Tibial artery (tissue), 4 donors: ENCODE results near the gene PINK1.

ENCODE experiments used
- DNase-seq, 2 donors: peaks; one replicate each; pipeline ENCODE4 v3.0.0-alpha.2; 2019
- H3K27ac ChIP-seq, 2 donors: fragments of 200-600 bp; sonication (generic) in 1 of 2; 1 replicate in 1 of 2; 2 replicates in 1 of 2; pipeline ENCODE4 v1.5.1; 2018 to 2019; ENCODE audit warnings: mild to moderate bottlenecking in 1 of 2
- H3K27me3 ChIP-seq, 2 donors: fragments of 200-600 bp; sonication (generic) in 1 of 2; one replicate each; pipeline versions ENCODE4 v1.5.1 to v1.6.0; 2016 to 2019
- H3K36me3 ChIP-seq, 3 donors: fragments of 200-600 bp; sonication (generic) in 2 of 3; one replicate each; pipeline ENCODE4 v1.5.1; 2016 to 2019; ENCODE audit warnings: mild to moderate bottlenecking in 2 of 3
- H3K4me1 ChIP-seq, 4 donors: fragments of 200-600 bp; sonication (generic) in 2 of 4; 1 replicate in 3 of 4; 2 replicates in 1 of 4; pipeline ENCODE4 v1.5.1; 2016 to 2019
- H3K4me3 ChIP-seq, 2 donors: fragments of 200-600 bp; sonication (generic) in 1 of 2; 1 replicate in 1 of 2; 2 replicates in 1 of 2; pipeline ENCODE4 v1.5.1; 2018 to 2019; ENCODE audit warnings: mild to moderate bottlenecking in 2 of 2
- H3K9me3 ChIP-seq, 3 donors: fragments of 200-600 bp; sonication (generic) in 1 of 3; one replicate each; pipeline ENCODE4 v1.5.1; 2016 to 2019
- CTCF ChIP-seq, 2 experiments: fragments of 200-600 bp in 1 of 2; fragments of 450-650 bp in 1 of 2; IDR thresholded peaks; one replicate each; pipeline ENCODE4 v1.5.1; 2017 to 2019; ENCODE audit warnings: antibody characterized with exemption in 2 of 2, mild to moderate bottlenecking in 1 of 2, moderate library complexity in 1 of 2
- intact Hi-C: fragments of 100-400 bp; cut with DNase I; formaldehyde crosslinking; loops from one replicate; pipeline ENCODE4 v1.15.0; 2023; ENCODE audit warnings: low total_unique reads

PINK1 gene

GRCh38 chr1:20621012-20621411 is 12.2 kb upstream of the PINK1 start:
- Histone ChIP-seq H3K27ac (no peak overlapping the region), H3K9me3 (no peaks in the 10 kb centered on the region), H3K27me3 (peaks cover 0 to 5% of the 10 kb centered on the region in 2 donors), H3K36me3 (no peaks in the 10 kb centered on the region), H3K4me3 (no peak overlapping the region), H3K4me1 (peaks cover 0 to 7% (median 3%) of the 10 kb centered on the region in 4 donors)
- intact Hi-C loops = no loop called here
- no peak for DNase-seq
- TF ChIP-seq CTCF (IDR thresholded peaks at IDR 0.05) = no peak

GRCh38 chr1:20624709-20625108 is 8.5 kb upstream of the PINK1 start:
- no peak overlapping the region for H3K4me3 ChIP-seq
- no peak overlapping the region for H3K27ac ChIP-seq
- no peaks in the 10 kb centered on the region for H3K36me3 ChIP-seq
- peaks cover 0 to 13% of the 10 kb centered on the region in 2 donors for H3K27me3 ChIP-seq
- TF ChIP-seq CTCF (IDR thresholded peaks at IDR 0.05) = no peak
- no peak for DNase-seq
- no peaks in the 10 kb centered on the region for H3K9me3 ChIP-seq
- intact Hi-C loops = no loop called here
- no peaks in the 10 kb centered on the region for H3K4me1 ChIP-seq

GRCh38 chr1:20625176-20626097 is 7.8 kb upstream of the PINK1 start:
- Histone ChIP-seq H3K36me3 (no peaks in the 10 kb centered on the region), H3K9me3 (no peaks in the 10 kb centered on the region), H3K4me3 (no peak overlapping the region), H3K4me1 (no peaks in the 10 kb centered on the region), H3K27me3 (peaks cover 0 to 17% of the 10 kb centered on the region in 2 donors), H3K27ac (no peak overlapping the region)
- no peak for DNase-seq
- intact Hi-C loops = no loop called here
- TF ChIP-seq CTCF (IDR thresholded peaks at IDR 0.05) = no peak

- TF ChIP-seq CTCF (IDR thresholded peaks at IDR 0.05) = no peak
- intact Hi-C loops = no loop called here
- no peak for DNase-seq
- Histone ChIP-seq H3K4me1 (no peaks in the 10 kb centered on the region), H3K36me3 (no peaks in the 10 kb centered on the region), H3K4me3 (no peak overlapping the region), H3K9me3 (no peaks in the 10 kb centered on the region), H3K27me3 (peaks cover 0 to 20% of the 10 kb centered on the region in 2 donors), H3K27ac (no peak overlapping the region)
Measured at GRCh38 chr1:20626098-20626427, 7.2 kb upstream of the PINK1 start.

GRCh38 chr1:20626524-20626923 is 6.7 kb upstream of the PINK1 start:
- Histone ChIP-seq H3K9me3 (no peaks in the 10 kb centered on the region), H3K27me3 (peaks cover 0 to 20% of the 10 kb centered on the region in 2 donors), H3K4me1 (no peaks in the 10 kb centered on the region), H3K27ac (no peak overlapping the region), H3K4me3 (no peak overlapping the region), H3K36me3 (no peaks in the 10 kb centered on the region)
- intact Hi-C loops = no loop called here
- DNase-seq = no peak
- no peak for TF ChIP-seq CTCF (IDR thresholded peaks at IDR 0.05)
